Pancreas (tissue), 10 donors: ENCODE measurements around the gene HELZ2. TPM values are rescaled to one million over a fixed set of nuclear protein-coding genes. Genes with fewer than 3 reads are reported as not detected.

ENCODE experiments used
- ATAC-seq, 4 donors: fragments of 200-7000 bp; cut with Tn5 transposase; one replicate each; pipeline versions ENCODE4 v1.8.0 to v1.9.1; 2020; ENCODE audit warnings: mild to moderate bottlenecking in 4 of 4, moderate library complexity in 4 of 4
- DNase-seq, 6 donors: peaks; one replicate each; pipeline ENCODE4 v3.0.0-alpha.2; 2020
- FAIRE-seq: peaks from 2 replicates; lab custom pipeline; 2012; peaks lifted over from hg19 to GRCh38; lab: Jason Lieb, UNC
- H3K27ac ChIP-seq, 4 donors: fragments of 200-600 bp; sonication (generic); 1 replicate in 3 of 4; 2 replicates in 1 of 4; pipeline versions ENCODE4 v1.5.0 to v1.8.0; 2020
- H3K27me3 ChIP-seq, 4 donors: fragments of 200-600 bp; one replicate each; pipeline ENCODE4 v1.8.0; 2021
- H3K36me3 ChIP-seq, 3 donors: fragments of 200-600 bp; sonication (generic) in 1 of 3; one replicate each; pipeline versions ENCODE4 v1.5.0 to v1.8.0; 2020 to 2021
- H3K4me1 ChIP-seq, 3 donors: fragments of 200-600 bp; one replicate each; pipeline ENCODE4 v1.8.0; 2021
- H3K4me3 ChIP-seq, 4 donors: fragments of 200-600 bp; sonication (generic) in 2 of 4; one replicate each; pipeline versions ENCODE4 v1.5.0 to v1.8.0; 2020 to 2021
- H3K9me3 ChIP-seq, 4 donors: fragments of 200-600 bp; one replicate each; pipeline ENCODE4 v1.8.0; 2021
- CTCF ChIP-seq, 4 donors: fragments of 200-600 bp; sonication (generic) in 3 of 4; IDR thresholded peaks; one replicate each; pipeline versions ENCODE4 v1.5.0 to v1.8.0; 2021; ENCODE audit warnings: antibody characterized with exemption in 4 of 4
- WGBS, 2 donors: extraction: QIAGEN DNeasy Blood & Tissue Kit; methylation state at CpG; one replicate each; pipeline ENCODE4 v1.1.7; 2013; 5-methylcytosine and 5-hydroxymethylcytosine counted together
- intact Hi-C, 3 donors: fragments of 100-400 bp; cut with DNase I; formaldehyde crosslinking; loops; one replicate each; pipeline versions ENCODE4 v1.11.1 to v1.14.2; 2022
- polyA plus RNA-seq, 2 donors: library from polyadenylated mRNA; stranded (reverse); fragments of 200-250 nt; gene quantifications; one replicate each; pipeline ENCODE4 v1.2.3, GENCODE V29; 2013
- total RNA-seq, 6 donors: library from RNA; stranded (reverse); fragmentation: NEBNext Ultra II Directional in 4 of 6; extraction: Animal tissue kit (Norgen Biotek cat#: 25700) in 4 of 6; gene quantifications; one replicate each; pipeline versions ENCODE4 v1.2.1 to v1.2.4, GENCODE V29; 2021 to 2023
- donor health status: healthy with polysubstance abuse.
- donor health status: DM: no; HTN: no; CAD: no; lungs with moderate emphysema.
- donor health status: DM: no; HTN: no; CAD: no.
- donor health status: control.
- donor health status: control.
- donor health status: Bipolar disorder and iron deficiency.
- donor health status: DM: yes; HTN: yes; CAD: no.
- donor health status: DM: no; HTN: no; CAD: no.
- donor health status: DM: no; HTN: no; CAD: no.
- donor health status: DM: yes; HTN: yes; CAD: no.

The HELZ2 gene
- total and polyA plus RNA-seq, 8 donors, result 6.5 to 23.4 (median 13.0) TPM

- 42 to 46% methylated on average over 33 to 35 of the region's 35 CpGs for WGBS, 2 donors
- DNase-seq (no peak), FAIRE-seq (no peak), ATAC-seq (peak in 1 of 4 donors; percentile 34)
- no peaks in the 10 kb centered on the region for H3K4me1 ChIP-seq
- no peaks in the 10 kb centered on the region for H3K36me3 ChIP-seq
- no peak within 1 kb of the TSS for H3K4me3 ChIP-seq
- intact Hi-C loops, result loop anchor here in 1 of 3 donors (10.0 kb wide), 1 partner anchor 417 kb away; the partner anchor contains the start of gene ZNF512B
- H3K27me3 ChIP-seq, result no peaks in the 10 kb centered on the region
- H3K9me3 ChIP-seq, result no peaks in the 10 kb centered on the region
- no peak within 1 kb of the TSS for H3K27ac ChIP-seq
- no peak for TF ChIP-seq CTCF (IDR thresholded peaks at IDR 0.05)
Observed at GRCh38 chr20:63547725-63548480, 26.1 kb downstream of the HELZ2 start, which contains the start of gene SRMS. SRMS (minus strand) TSS chr20:63547749; CDS start chr20:63547463, 286 bp downstream.

- H3K27me3 ChIP-seq, result no peaks in the 10 kb centered on the region
- DNase-seq (no peak), FAIRE-seq (no peak), ATAC-seq (no peak)
- H3K36me3 ChIP-seq, result no peaks in the 10 kb centered on the region
- no peaks in the 10 kb centered on the region for H3K9me3 ChIP-seq
- 41 to 57% methylated on average over 49 to 58 of the region's 58 CpGs for WGBS, 2 donors
- intact Hi-C loops, result loop anchor here in 1 of 3 donors (10.0 kb wide), 1 partner anchor 418 kb away; the partner anchor contains the start of gene ZNF512B
- TF ChIP-seq CTCF (IDR thresholded peaks at IDR 0.05), result no peak
- no peaks in the 10 kb centered on the region for H3K4me1 ChIP-seq
- H3K4me3 ChIP-seq, result no peak overlapping the region
- H3K27ac ChIP-seq, result no peak overlapping the region
Observed at GRCh38 chr20:63546956-63547724, 26.9 kb downstream of the HELZ2 start.

GRCh38 chr20:63546256-63546955 lies 27.6 kb downstream of the HELZ2 start:
- intact Hi-C loops, result loop anchor here in 1 of 3 donors (10.0 kb wide), 1 partner anchor 418 kb away; the partner anchor contains the start of gene ZNF512B
- no peak for DNase-seq

GRCh38 chr20:63545814-63546213 lies 28.2 kb downstream of the HELZ2 start:
- intact Hi-C loops, result loop anchor here in 1 of 3 donors (10.0 kb wide), 1 partner anchor 419 kb away; the partner anchor contains the start of gene ZNF512B
- no peak for DNase-seq
- H3K36me3 ChIP-seq, result no peaks in the 10 kb centered on the region
- H3K27me3 ChIP-seq, result no peaks in the 10 kb centered on the region
- no peak overlapping the region for H3K27ac ChIP-seq
- no peaks in the 10 kb centered on the region for H3K9me3 ChIP-seq
- no peak for TF ChIP-seq CTCF (IDR thresholded peaks at IDR 0.05)
- no peaks in the 10 kb centered on the region for H3K4me1 ChIP-seq
- no peak for FAIRE-seq
- no peak for ATAC-seq
- no peak overlapping the region for H3K4me3 ChIP-seq
- 51 to 55% methylated on average over 6 of the region's 6 CpGs for WGBS, 2 donors

More at GRCh38 chr20:63546256-63546955, 27.6 kb downstream of the HELZ2 start:
- Histone ChIP-seq H3K4me1 (no peaks in the 10 kb centered on the region), H3K9me3 (no peaks in the 10 kb centered on the region), H3K4me3 (no peak overlapping the region), H3K27ac (no peak overlapping the region), H3K36me3 (no peaks in the 10 kb centered on the region), H3K27me3 (no peaks in the 10 kb centered on the region)
- WGBS, 2 donors, result 64 to 84% methylated on average over 18 to 20 of the region's 20 CpGs
- FAIRE-seq (no peak), ATAC-seq (no peak)
- no peak for TF ChIP-seq CTCF (IDR thresholded peaks at IDR 0.05)
